MM.1S (cell line): Measurements from ENCODE around the gene AGAP1.

Experiments used
- DNase-seq: peaks from one replicate; pipeline ENCODE4 v3.0.0-alpha.2; 2015
- H2AFZ ChIP-seq: fragments of 300-600 bp; sonication (generic); 2 replicates; pipeline ENCODE4 v1.6.0; 2016; ENCODE audit warnings: antibody characterized with exemption, low read length
- H3F3A ChIP-seq: fragments of 300-600 bp; sonication (generic); 2 replicates; pipeline ENCODE4 v1.6.1; 2016; ENCODE audit warnings: mild to moderate bottlenecking, antibody characterized with exemption, low read length, moderate library complexity, mixed read lengths; ENCODE audit not compliant: insufficient read depth
- H3K27ac ChIP-seq: fragments of 300-600 bp; sonication (generic); 2 replicates; pipeline ENCODE4 v1.5.1; 2016; ENCODE audit warnings: mild to moderate bottlenecking, low read length
- H3K27me3 ChIP-seq: fragments of 300-600 bp; sonication (generic); replicated peaks from 2 replicates; pipeline ENCODE4 v1.6.0; 2016; ENCODE audit warnings: low read length; ENCODE audit not compliant: insufficient read depth
- H3K36me3 ChIP-seq: fragments of 300-600 bp; sonication (generic); replicated peaks from 2 replicates; pipeline ENCODE4 v1.6.1; 2016; ENCODE audit warnings: mild to moderate bottlenecking, low read length, mixed read lengths; ENCODE audit not compliant: insufficient read depth
- H3K4me1 ChIP-seq: fragments of 300-600 bp; sonication (generic); 2 replicates; pipeline ENCODE4 v1.6.1; 2016; ENCODE audit warnings: low read length, mixed read lengths
- H3K4me2 ChIP-seq: fragments of 300-600 bp; sonication (generic); 2 replicates; pipeline ENCODE4 v1.6.0; 2016; ENCODE audit warnings: low read depth, low read length
- H3K4me3 ChIP-seq: fragments of 300-600 bp; sonication (generic); 2 replicates; pipeline ENCODE4 v1.5.1; 2016; ENCODE audit warnings: low read length, mixed read lengths
- H3K79me2 ChIP-seq: fragments of 300-600 bp; sonication (generic); 2 replicates; pipeline ENCODE4 v1.6.1; 2016; ENCODE audit warnings: mixed run types, low read length, mixed read lengths
- H3K9ac ChIP-seq: fragments of 300-600 bp; sonication (generic); 2 replicates; pipeline ENCODE4 v1.6.1; 2016; ENCODE audit warnings: low read length, mixed read lengths
- H3K9me2 ChIP-seq: fragments of 300-600 bp; sonication (generic); replicated peaks from 2 replicates; pipeline ENCODE4 v1.6.1; 2016; ENCODE audit warnings: mild to moderate bottlenecking, low read length, mixed read lengths; ENCODE audit not compliant: insufficient read depth
- H3K9me3 ChIP-seq: fragments of 300-600 bp; sonication (generic); replicated peaks from 2 replicates; pipeline ENCODE4 v1.6.1; 2016; ENCODE audit warnings: mild to moderate bottlenecking, low read length, mixed read lengths; ENCODE audit not compliant: insufficient read depth
- H4K20me1 ChIP-seq: fragments of 300-600 bp; sonication (generic); 2 replicates; pipeline ENCODE4 v1.6.1; 2016; ENCODE audit warnings: mild to moderate bottlenecking, low read length, moderate library complexity, mixed read lengths; ENCODE audit not compliant: insufficient read depth
- EZH2 ChIP-seq: fragments of 300-600 bp; sonication (generic); optimal IDR thresholded peaks from 2 replicates; pipeline ENCODE3; 2017; ENCODE audit warnings: low read depth, mild to moderate bottlenecking, antibody characterized with exemption, low read length, mixed read lengths
- EZH2phosphoT487 ChIP-seq: fragments of 300-600 bp; sonication (generic); IDR thresholded peaks from 2 replicates; pipeline ENCODE4 v1.6.1; 2018; ENCODE audit warnings: antibody characterized with exemption, low read length
- TF ChIP-seq, protein P1 (sequence below): fragments of 300-600 bp; sonication (generic); IDR thresholded peaks from 2 replicates; pipeline ENCODE4 v1.5.1; 2016; ENCODE audit warnings: antibody characterized with exemption, low read length, mixed read lengths

The AGAP1 gene

DNA sequence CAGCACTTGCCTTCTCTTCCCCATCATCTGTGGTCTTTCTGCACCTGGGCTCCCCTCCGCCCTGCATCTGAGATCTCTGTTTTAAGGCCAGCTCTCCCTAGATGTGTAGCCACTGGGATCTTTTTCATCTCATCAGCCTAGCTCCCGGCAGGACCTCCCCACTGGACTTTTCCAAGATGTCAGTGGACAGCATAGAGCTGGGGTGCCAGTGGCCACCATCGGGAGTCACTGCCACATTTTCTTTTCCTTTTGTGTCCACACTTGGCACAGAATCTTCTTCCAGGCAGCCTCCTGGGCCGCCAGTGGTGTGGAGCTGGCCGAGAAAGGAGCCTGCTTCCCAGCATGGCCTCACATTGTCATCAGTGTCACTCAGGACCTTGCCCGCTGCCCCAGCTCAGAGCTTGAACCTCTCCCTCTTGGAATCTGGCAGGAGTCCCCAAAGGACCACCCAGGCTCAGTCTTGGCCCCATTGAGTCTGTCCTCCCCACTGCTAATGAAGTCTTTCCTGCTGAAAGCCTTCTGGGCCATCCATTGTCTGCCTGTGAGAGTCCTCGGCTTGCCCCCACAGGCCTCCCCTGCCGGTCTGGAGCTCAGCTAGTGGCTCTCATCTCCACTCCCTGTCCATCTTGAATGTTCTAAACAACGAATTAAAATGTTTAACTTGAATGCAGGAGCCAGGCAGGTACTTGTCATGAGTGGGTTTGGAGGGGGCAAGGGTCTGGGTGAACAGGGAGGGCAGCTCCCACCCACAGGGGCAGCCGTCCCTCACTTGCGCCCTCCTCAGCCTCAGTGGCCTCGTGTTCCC lies 349.9 kb downstream of the AGAP1 start:
- Histone ChIP-seq H3F3A (no peaks in the 10 kb centered on the region), H4K20me1 (no peaks in the 10 kb centered on the region), H3K9me3 (no peaks in the 10 kb centered on the region), H3K79me2 (no peaks in the 10 kb centered on the region), H3K4me2 (no peak overlapping the region), H3K4me3 (no peak overlapping the region), H3K27me3 (no peaks in the 10 kb centered on the region), H2AFZ (no peak overlapping the region), H3K9ac (no peak overlapping the region), H3K9me2 (no peaks in the 10 kb centered on the region), H3K4me1 (no peaks in the 10 kb centered on the region), H3K36me3 (no peaks in the 10 kb centered on the region), H3K27ac (no peak overlapping the region)
- TF ChIP-seq EZH2phosphoT487 = no peak
- TF ChIP-seq, protein P1, sequence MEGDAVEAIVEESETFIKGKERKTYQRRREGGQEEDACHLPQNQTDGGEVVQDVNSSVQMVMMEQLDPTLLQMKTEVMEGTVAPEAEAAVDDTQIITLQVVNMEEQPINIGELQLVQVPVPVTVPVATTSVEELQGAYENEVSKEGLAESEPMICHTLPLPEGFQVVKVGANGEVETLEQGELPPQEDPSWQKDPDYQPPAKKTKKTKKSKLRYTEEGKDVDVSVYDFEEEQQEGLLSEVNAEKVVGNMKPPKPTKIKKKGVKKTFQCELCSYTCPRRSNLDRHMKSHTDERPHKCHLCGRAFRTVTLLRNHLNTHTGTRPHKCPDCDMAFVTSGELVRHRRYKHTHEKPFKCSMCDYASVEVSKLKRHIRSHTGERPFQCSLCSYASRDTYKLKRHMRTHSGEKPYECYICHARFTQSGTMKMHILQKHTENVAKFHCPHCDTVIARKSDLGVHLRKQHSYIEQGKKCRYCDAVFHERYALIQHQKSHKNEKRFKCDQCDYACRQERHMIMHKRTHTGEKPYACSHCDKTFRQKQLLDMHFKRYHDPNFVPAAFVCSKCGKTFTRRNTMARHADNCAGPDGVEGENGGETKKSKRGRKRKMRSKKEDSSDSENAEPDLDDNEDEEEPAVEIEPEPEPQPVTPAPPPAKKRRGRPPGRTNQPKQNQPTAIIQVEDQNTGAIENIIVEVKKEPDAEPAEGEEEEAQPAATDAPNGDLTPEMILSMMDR = no peak
- no peak for TF ChIP-seq EZH2
- DNase-seq = no peak

DNA sequence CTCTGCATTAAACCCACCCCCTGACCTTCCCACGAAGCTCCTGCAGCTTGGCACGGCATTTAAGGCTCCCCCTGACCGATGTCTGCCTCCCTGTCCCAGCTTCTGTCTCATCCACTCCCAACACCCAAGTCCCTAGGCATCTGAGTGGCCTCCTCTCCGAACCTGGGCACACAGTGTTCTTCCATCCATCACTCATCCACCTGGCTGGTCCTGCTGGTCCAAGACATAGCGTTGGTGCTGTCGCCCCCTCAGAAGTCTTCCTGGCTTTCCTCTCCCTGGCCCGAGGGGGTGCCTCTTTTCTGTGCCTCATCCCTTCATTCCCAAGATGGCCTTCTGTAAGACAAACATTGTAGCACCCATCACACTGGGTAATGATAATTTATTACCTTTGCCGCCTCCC lies 350.7 kb downstream of the AGAP1 start:
- no peak overlapping the region for H3K9ac ChIP-seq
- no peaks in the 10 kb centered on the region for H3K79me2 ChIP-seq
- H4K20me1 ChIP-seq = no peaks in the 10 kb centered on the region
- H3K4me2 ChIP-seq = no peak overlapping the region
- H3K9me2 ChIP-seq = no peaks in the 10 kb centered on the region
- no peak for DNase-seq
- H2AFZ ChIP-seq = no peak overlapping the region
- TF ChIP-seq, protein P1 = no peak
- no peak for TF ChIP-seq EZH2
- TF ChIP-seq EZH2phosphoT487 = no peak
- H3K27ac ChIP-seq = no peak overlapping the region
- no peaks in the 10 kb centered on the region for H3K4me1 ChIP-seq
- no peaks in the 10 kb centered on the region for H3K27me3 ChIP-seq
- no peaks in the 10 kb centered on the region for H3K36me3 ChIP-seq
- no peak overlapping the region for H3K4me3 ChIP-seq
- H3K9me3 ChIP-seq = no peaks in the 10 kb centered on the region
- no peaks in the 10 kb centered on the region for H3F3A ChIP-seq

DNA sequence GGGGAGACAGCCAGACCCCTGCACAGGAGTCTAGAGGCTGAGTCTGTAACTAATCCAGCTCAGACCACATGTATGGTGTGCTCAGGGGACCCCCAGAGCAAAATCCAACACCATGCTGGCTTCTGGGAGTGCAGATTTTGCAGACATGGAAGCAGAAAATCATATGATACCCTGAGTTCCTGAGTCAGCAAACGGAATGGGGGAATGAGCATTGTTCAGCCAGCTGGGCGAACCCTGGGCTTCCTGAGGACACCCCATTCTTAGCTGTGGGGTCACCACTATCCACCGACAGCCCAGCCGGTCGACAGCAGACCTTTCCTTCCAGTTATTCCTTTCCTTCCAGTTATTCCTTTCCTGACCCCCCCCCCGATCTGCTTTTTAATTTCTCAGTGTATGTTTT lies 351.4 kb downstream of the AGAP1 start:
- no peaks in the 10 kb centered on the region for H3K27me3 ChIP-seq
- H3K36me3 ChIP-seq = no peaks in the 10 kb centered on the region
- no peaks in the 10 kb centered on the region for H3K79me2 ChIP-seq
- H3K4me2 ChIP-seq = no peak overlapping the region
- H2AFZ ChIP-seq = no peak overlapping the region
- no peak for DNase-seq
- TF ChIP-seq, protein P1 = no peak
- TF ChIP-seq EZH2phosphoT487 (no peak), EZH2 (no peak)
- H3K4me1 ChIP-seq = no peaks in the 10 kb centered on the region
- no peak overlapping the region for H3K27ac ChIP-seq
- H3F3A ChIP-seq = no peaks in the 10 kb centered on the region
- no peaks in the 10 kb centered on the region for H3K9me3 ChIP-seq
- H3K4me3 ChIP-seq = no peak overlapping the region
- no peaks in the 10 kb centered on the region for H3K9me2 ChIP-seq
- no peaks in the 10 kb centered on the region for H4K20me1 ChIP-seq
- no peak overlapping the region for H3K9ac ChIP-seq
